Pancreas (tissue), 10 donors: ENCODE measurements around the gene RNASE13. TPM values are rescaled to one million over a fixed set of nuclear protein-coding genes. Genes with fewer than 3 reads are reported as not detected.
"Not testable (repeated sequence)": the region's sequence is repeated elsewhere in the genome, so short reads cannot be mapped to it uniquely, and the experiment has no call there.

ENCODE experiments used
- ATAC-seq, 4 donors: fragments of 200-7000 bp; cut with Tn5 transposase; one replicate each; pipeline versions ENCODE4 v1.8.0 to v1.9.1; 2020; ENCODE audit warnings: mild to moderate bottlenecking in 4 of 4, moderate library complexity in 4 of 4
- DNase-seq, 6 donors: peaks; one replicate each; pipeline ENCODE4 v3.0.0-alpha.2; 2020
- FAIRE-seq: peaks from 2 replicates; lab custom pipeline; 2012; peaks lifted over from hg19 to GRCh38; lab: Jason Lieb, UNC
- H3K27ac ChIP-seq, 4 donors: fragments of 200-600 bp; sonication (generic); 1 replicate in 3 of 4; 2 replicates in 1 of 4; pipeline versions ENCODE4 v1.5.0 to v1.8.0; 2020
- H3K27me3 ChIP-seq, 4 donors: fragments of 200-600 bp; one replicate each; pipeline ENCODE4 v1.8.0; 2021
- H3K36me3 ChIP-seq, 3 donors: fragments of 200-600 bp; sonication (generic) in 1 of 3; one replicate each; pipeline versions ENCODE4 v1.5.0 to v1.8.0; 2020 to 2021
- H3K4me1 ChIP-seq, 3 donors: fragments of 200-600 bp; one replicate each; pipeline ENCODE4 v1.8.0; 2021
- H3K4me3 ChIP-seq, 4 donors: fragments of 200-600 bp; sonication (generic) in 2 of 4; one replicate each; pipeline versions ENCODE4 v1.5.0 to v1.8.0; 2020 to 2021
- H3K9me3 ChIP-seq, 4 donors: fragments of 200-600 bp; one replicate each; pipeline ENCODE4 v1.8.0; 2021
- WGBS, 2 donors: extraction: QIAGEN DNeasy Blood & Tissue Kit; methylation state at CpG; one replicate each; pipeline ENCODE4 v1.1.7; 2013; 5-methylcytosine and 5-hydroxymethylcytosine counted together
- intact Hi-C, 3 donors: fragments of 100-400 bp; cut with DNase I; formaldehyde crosslinking; loops; one replicate each; pipeline versions ENCODE4 v1.11.1 to v1.14.2; 2022
- microRNA-seq, 2 donors: library from miRNA; unstranded; fragments of <30 nt; microRNA quantifications; one replicate each; pipeline versions ENCODE4 to v1.1.0, GENCODE V29; 2019 to 2020
- polyA plus RNA-seq, 2 donors: library from polyadenylated mRNA; stranded (reverse); fragments of 200-250 nt; gene quantifications; one replicate each; pipeline ENCODE4 v1.2.3, GENCODE V29; 2013
- total RNA-seq, 6 donors: library from RNA; stranded (reverse); fragmentation: NEBNext Ultra II Directional in 4 of 6; extraction: Animal tissue kit (Norgen Biotek cat#: 25700) in 4 of 6; gene quantifications; one replicate each; pipeline versions ENCODE4 v1.2.1 to v1.2.4, GENCODE V29; 2021 to 2023
- TF ChIP-seq, protein P1 (sequence below), 4 donors: fragments of 200-600 bp; sonication (generic) in 3 of 4; IDR thresholded peaks; one replicate each; pipeline versions ENCODE4 v1.5.0 to v1.8.0; 2021; ENCODE audit warnings: antibody characterized with exemption in 4 of 4
- donor health status: healthy with polysubstance abuse.
- donor health status: DM: no; HTN: no; CAD: no; lungs with moderate emphysema.
- donor health status: DM: no; HTN: no; CAD: no.
- donor health status: control.
- donor health status: control.
- donor health status: Bipolar disorder and iron deficiency.
- donor health status: DM: yes; HTN: yes; CAD: no.
- donor health status: DM: no; HTN: no; CAD: no.
- donor health status: DM: no; HTN: no; CAD: no.
- donor health status: DM: yes; HTN: yes; CAD: no.

RNASE13 gene
- total and polyA plus RNA-seq, 8 donors = 0.08 to 0.23 (median 0.13) TPM; not detected in 4

DNA sequence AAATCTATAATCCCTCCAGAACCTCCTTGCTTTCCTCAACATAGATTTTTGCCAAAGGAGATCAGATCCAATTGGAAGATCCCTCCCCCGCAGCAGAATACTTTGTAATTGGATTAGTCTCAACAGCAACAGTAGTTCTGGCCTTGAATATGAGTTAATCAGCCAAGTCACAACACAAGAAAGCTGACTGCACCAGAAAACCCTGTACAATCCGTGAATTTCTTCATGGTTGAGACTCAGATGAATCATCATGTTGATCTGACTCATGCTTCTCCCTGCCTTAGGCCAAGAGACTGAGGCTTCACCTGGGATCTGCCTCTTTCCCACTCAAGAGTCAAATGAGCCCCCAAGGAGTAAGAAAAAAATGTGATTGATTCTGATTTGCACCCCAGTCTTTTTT, 47.8 kb downstream of the RNASE13 start:
- Histone ChIP-seq H3K36me3 (no peaks in the 10 kb centered on the region), H3K4me1 (peaks cover 5 to 28% (median 16%) of the 10 kb centered on the region in 3 donors), H3K4me3 (no peak overlapping the region), H3K27me3 (no peaks in the 10 kb centered on the region), H3K27ac (no peak overlapping the region), H3K9me3 (no peaks in the 10 kb centered on the region)
- intact Hi-C loops = no loop called here
- TF ChIP-seq, protein P1, sequence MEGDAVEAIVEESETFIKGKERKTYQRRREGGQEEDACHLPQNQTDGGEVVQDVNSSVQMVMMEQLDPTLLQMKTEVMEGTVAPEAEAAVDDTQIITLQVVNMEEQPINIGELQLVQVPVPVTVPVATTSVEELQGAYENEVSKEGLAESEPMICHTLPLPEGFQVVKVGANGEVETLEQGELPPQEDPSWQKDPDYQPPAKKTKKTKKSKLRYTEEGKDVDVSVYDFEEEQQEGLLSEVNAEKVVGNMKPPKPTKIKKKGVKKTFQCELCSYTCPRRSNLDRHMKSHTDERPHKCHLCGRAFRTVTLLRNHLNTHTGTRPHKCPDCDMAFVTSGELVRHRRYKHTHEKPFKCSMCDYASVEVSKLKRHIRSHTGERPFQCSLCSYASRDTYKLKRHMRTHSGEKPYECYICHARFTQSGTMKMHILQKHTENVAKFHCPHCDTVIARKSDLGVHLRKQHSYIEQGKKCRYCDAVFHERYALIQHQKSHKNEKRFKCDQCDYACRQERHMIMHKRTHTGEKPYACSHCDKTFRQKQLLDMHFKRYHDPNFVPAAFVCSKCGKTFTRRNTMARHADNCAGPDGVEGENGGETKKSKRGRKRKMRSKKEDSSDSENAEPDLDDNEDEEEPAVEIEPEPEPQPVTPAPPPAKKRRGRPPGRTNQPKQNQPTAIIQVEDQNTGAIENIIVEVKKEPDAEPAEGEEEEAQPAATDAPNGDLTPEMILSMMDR (IDR thresholded peaks at IDR 0.05) = no peak
- no peak for FAIRE-seq
- ATAC-seq = peak in 2 of 4 donors; percentile 22 to 48
- peak in 1 of 6 donors; percentile 28 for DNase-seq
- WGBS, 2 donors = 53 to 56% methylated on average over 2 of the region's 2 CpGs

DNA sequence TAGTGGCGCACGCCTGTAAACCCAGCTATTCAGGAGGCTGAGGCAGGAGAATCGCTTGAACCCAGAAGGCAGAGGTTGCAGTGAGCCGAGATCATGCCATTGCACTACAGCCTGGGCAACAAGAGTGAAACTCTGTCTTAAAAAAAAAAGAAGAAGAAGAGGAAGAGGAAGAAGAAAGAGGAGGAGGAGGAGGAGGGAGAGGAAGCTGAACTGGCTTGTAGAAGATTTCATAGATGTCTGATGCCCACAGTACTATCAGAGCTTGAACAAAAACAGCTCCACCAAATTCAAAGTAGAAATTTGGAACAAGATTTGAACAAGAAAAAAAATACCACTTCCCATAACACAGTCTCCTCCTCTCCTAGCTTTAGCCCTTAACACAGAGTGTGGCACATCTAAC, 49.0 kb downstream of the RNASE13 start:
- H3K36me3 ChIP-seq, H3K27ac ChIP-seq, ATAC-seq, intact Hi-C loops, FAIRE-seq, H3K9me3 ChIP-seq, DNase-seq, H3K27me3 ChIP-seq, H3K4me3 ChIP-seq: not testable (repeated sequence)
- peaks cover 0 to 16% (median 5%) of the 10 kb centered on the region in 3 donors for H3K4me1 ChIP-seq
- WGBS, 2 donors = 80 to 83% methylated on average over 4 of the region's 4 CpGs

Small RNA genes lying within 50 kb of the gene (microRNA-seq; reads per million reads assigned to microRNA genes)
- gene MIR6717 = 0 reads per million in 2 donors

Other genes with a start within 250 kb of the RNASE13 start
- gene RNASE1, start 232.0 kb downstream of the RNASE13 start, total RNA-seq = 100 to 1,000 TPM; 281 to 696 (median 362) TPM
- 100 to 1,000 TPM; 144 to 177 TPM for gene RNASE1, start 232.0 kb downstream of the RNASE13 start, polyA plus RNA-seq
- gene RNASE3, start 143.4 kb downstream of the RNASE13 start, total RNA-seq = not detected
- not detected for gene RNASE3, start 143.4 kb downstream of the RNASE13 start, polyA plus RNA-seq
- 1 to 10 TPM in 2 of 6 donors, under 1 TPM in 3, not detected in 1; 0.28 to 1.3 (median 0.72) TPM for gene RNASE2, start 79.3 kb downstream of the RNASE13 start, total RNA-seq
- under 1 TPM; 0.27 to 0.45 TPM for gene RNASE2, start 79.3 kb downstream of the RNASE13 start, polyA plus RNA-seq
- gene METTL17, start 44.8 kb downstream of the RNASE13 start, total RNA-seq = 10 to 100 TPM; 19.0 to 34.1 (median 25.6) TPM
- gene METTL17, start 44.8 kb downstream of the RNASE13 start, polyA plus RNA-seq = 100 to 1,000 TPM in 1 of 2 donors, 10 to 100 TPM in 1; 61.2 to 103 TPM
- gene SLC39A2, start 35.5 kb downstream of the RNASE13 start, total RNA-seq = not detected
- gene SLC39A2, start 35.5 kb downstream of the RNASE13 start, polyA plus RNA-seq = under 1 TPM in 1 of 2 donors, not detected in 1; 0.09 TPM
- gene NDRG2, start 9.7 kb downstream of the RNASE13 start, total RNA-seq = 10 to 100 TPM; 37.5 to 75.4 (median 47.4) TPM
- 100 to 1,000 TPM; 104 to 159 TPM for gene NDRG2, start 9.7 kb downstream of the RNASE13 start, polyA plus RNA-seq
- under 1 TPM in 1 of 6 donors, not detected in 5; 0.23 TPM for gene TPPP2, start 4.6 kb downstream of the RNASE13 start, total RNA-seq
- gene TPPP2, start 4.6 kb downstream of the RNASE13 start, polyA plus RNA-seq = under 1 TPM; 0.46 to 0.59 TPM
- under 1 TPM in 4 of 6 donors, not detected in 2; 0.23 to 0.78 (median 0.28) TPM for gene RNASE7, start 7.6 kb upstream of the RNASE13 start, total RNA-seq
- gene RNASE7, start 7.6 kb upstream of the RNASE13 start, polyA plus RNA-seq = under 1 TPM in 1 of 2 donors, not detected in 1; 0.11 TPM
- gene RNASE8, start 23.0 kb upstream of the RNASE13 start, total RNA-seq = not detected
- not detected for gene RNASE8, start 23.0 kb upstream of the RNASE13 start, polyA plus RNA-seq
- gene ARHGEF40, start 35.5 kb upstream of the RNASE13 start, total RNA-seq = 10 to 100 TPM; 24.5 to 58.0 (median 36.4) TPM
- 10 to 100 TPM; 68.8 to 77.0 TPM for gene ARHGEF40, start 35.5 kb upstream of the RNASE13 start, polyA plus RNA-seq
- 10 to 100 TPM; 13.5 to 23.6 (median 16.1) TPM for gene ZNF219, start 63.8 kb upstream of the RNASE13 start, total RNA-seq
- 10 to 100 TPM; 19.8 to 20.5 TPM for gene ZNF219, start 63.8 kb upstream of the RNASE13 start, polyA plus RNA-seq
- 1 to 10 TPM in 2 of 6 donors, under 1 TPM in 4; 0.16 to 1.6 (median 0.56) TPM for gene TMEM253, start 66.3 kb upstream of the RNASE13 start, total RNA-seq
- 1 to 10 TPM; 1.8 to 4.9 TPM for gene TMEM253, start 66.3 kb upstream of the RNASE13 start, polyA plus RNA-seq
- gene OR5AU1, start 121.3 kb upstream of the RNASE13 start, total RNA-seq = not detected
- not detected for gene OR5AU1, start 121.3 kb upstream of the RNASE13 start, polyA plus RNA-seq
- 100 to 1,000 TPM; 118 to 257 (median 175) TPM for gene HNRNPC, start 234.6 kb upstream of the RNASE13 start, total RNA-seq
- gene HNRNPC, start 234.6 kb upstream of the RNASE13 start, polyA plus RNA-seq = 100 to 1,000 TPM; 259 to 269 TPM
- gene RPGRIP1, start 245.3 kb upstream of the RNASE13 start, total RNA-seq = under 1 TPM in 3 of 6 donors, not detected in 3; 0.16 to 0.23 (median 0.21) TPM
- gene RPGRIP1, start 245.3 kb upstream of the RNASE13 start, polyA plus RNA-seq = under 1 TPM; 0.08 to 0.31 TPM